Activated naive CD4-positive, alpha-beta T cell treated with Interleukin-2 at 50 U/mL for 16 hours (primary cell): Measurements from ENCODE around the gene RNMT.
"Not testable (repeated sequence)": the region's sequence is repeated elsewhere in the genome, so short reads cannot be mapped to it uniquely, and the experiment has no call there.

ENCODE experiments used
- DNase-seq: peaks from one replicate; pipeline ENCODE4 v3.0.0-alpha.2; 2020

The RNMT gene

GRCh38 chr18:13745696-13746095 is 19.2 kb downstream of the RNMT start:
- no peak for DNase-seq

- no peak for DNase-seq
These were observed 20.2 kb downstream of the RNMT start for GRCh38 chr18:13746633-13747032.

- not testable (repeated sequence) for DNase-seq
These were observed 25.1 kb downstream of the RNMT start for GRCh38 chr18:13751599-13751998.

- DNase-seq = no peak
These were observed 29.8 kb downstream of the RNMT start for GRCh38 chr18:13756261-13756660.

GRCh38 chr18:13756671-13757070 is 30.2 kb downstream of the RNMT start:
- no peak for DNase-seq

- DNase-seq = no peak
These were observed 32.1 kb downstream of the RNMT start for GRCh38 chr18:13758622-13759021.

GRCh38 chr18:13760047-13760446 is 33.6 kb downstream of the RNMT start:
- DNase-seq = no peak

GRCh38 chr18:13762690-13763439 is 36.4 kb downstream of the RNMT start:
- no peak for DNase-seq

- DNase-seq = no peak
These were observed 48.6 kb downstream of the RNMT start for GRCh38 chr18:13775058-13775457.

GRCh38 chr18:13791181-13791580 is 64.7 kb downstream of the RNMT start:
- no peak for DNase-seq

- DNase-seq = no peak
These were observed 67.3 kb downstream of the RNMT start for GRCh38 chr18:13793819-13794218.

- DNase-seq = no peak
These were observed 70.0 kb downstream of the RNMT start for GRCh38 chr18:13796515-13796914.

GRCh38 chr18:13797157-13797611 is 70.7 kb downstream of the RNMT start:
- DNase-seq = no peak

GRCh38 chr18:13799396-13799795 is 72.9 kb downstream of the RNMT start:
- DNase-seq = no peak

GRCh38 chr18:13800505-13801259 is 74.2 kb downstream of the RNMT start:
- peak; percentile 35 for DNase-seq

GRCh38 chr18:13801260-13801601 is 74.8 kb downstream of the RNMT start:
- DNase-seq = no peak

GRCh38 chr18:13804305-13804704 is 77.8 kb downstream of the RNMT start:
- no peak for DNase-seq

- no peak for DNase-seq
These were observed 82.0 kb downstream of the RNMT start for GRCh38 chr18:13808294-13809042.

GRCh38 chr18:13809043-13809430 is 82.6 kb downstream of the RNMT start:
- DNase-seq = no peak

- DNase-seq = no peak
These were observed 83.2 kb downstream of the RNMT start for GRCh38 chr18:13809531-13810255.

GRCh38 chr18:13810950-13811485 is 84.5 kb downstream of the RNMT start:
- no peak for DNase-seq

GRCh38 chr18:13811993-13812392 is 85.5 kb downstream of the RNMT start:
- DNase-seq = no peak
